ENCODE results near the gene ODAM. TPM values are rescaled to one million over a fixed set of nuclear protein-coding genes. Genes with fewer than 3 reads are reported as not detected.

Gene ODAM
- 1 to 10 TPM in 1 of 4 donors, not detected in 3; 1.1 TPM for total RNA-seq

- TF ChIP-seq EP300 (IDR thresholded peaks at IDR 0.05): no peak
- no peak for TF ChIP-seq CTCF (IDR thresholded peaks at IDR 0.05)
- TF ChIP-seq POLR2A (IDR thresholded peaks at IDR 0.05): no peak
- no peak for TF ChIP-seq POLR2AphosphoS5 (IDR thresholded peaks at IDR 0.05)
- no peaks in the 10 kb centered on the region for H3K9me3 ChIP-seq
- H3K27me3 ChIP-seq: no peaks in the 10 kb centered on the region
- H3K36me3 ChIP-seq: no peaks in the 10 kb centered on the region
- 54 to 94% methylated on average over 1 of the region's 1 CpG for WGBS, 2 donors (ENCODE audit: low coverage in 1 of 2)
- no peaks in the 10 kb centered on the region for H3K4me1 ChIP-seq
- no peak within 1 kb of the TSS for H3K4me3 ChIP-seq
- no peak within 1 kb of the TSS for H3K27ac ChIP-seq
- ATAC-seq: no peak
These were observed at the start of gene ODAM for GRCh38 chr4:70195425-70195824. TSS of gene ODAM (plus strand) at chr4:70195725. CDS start at chr4:70196544, 819 bp downstream.

GRCh38 chr4:70151271-70151670 lies 44.3 kb upstream of the ODAM start:
- H3K36me3 ChIP-seq: no peaks in the 10 kb centered on the region
- no peak overlapping the region for H3K27ac ChIP-seq
- H3K9me3 ChIP-seq: no peaks in the 10 kb centered on the region
- WGBS, 2 donors (ENCODE audit: low coverage in 1 of 2): 21 to 23% methylated on average over 3 of the region's 3 CpGs
- no peaks in the 10 kb centered on the region for H3K27me3 ChIP-seq
- H3K4me3 ChIP-seq: no peak overlapping the region
- H3K4me1 ChIP-seq: no peaks in the 10 kb centered on the region
- ATAC-seq: no peak
- no peak for TF ChIP-seq POLR2AphosphoS5 (IDR thresholded peaks at IDR 0.05)
- no peak for TF ChIP-seq EP300 (IDR thresholded peaks at IDR 0.05)
- no peak for TF ChIP-seq CTCF (IDR thresholded peaks at IDR 0.05)
- TF ChIP-seq POLR2A (IDR thresholded peaks at IDR 0.05): no peak

GRCh38 chr4:70152088-70152487 lies 43.4 kb upstream of the ODAM start:
- no peak for TF ChIP-seq EP300 (IDR thresholded peaks at IDR 0.05)
- no peak for TF ChIP-seq POLR2A (IDR thresholded peaks at IDR 0.05)
- TF ChIP-seq CTCF (IDR thresholded peaks at IDR 0.05): no peak
- TF ChIP-seq POLR2AphosphoS5 (IDR thresholded peaks at IDR 0.05): no peak
- Histone ChIP-seq H3K4me3 (no peak overlapping the region), H3K9me3 (no peaks in the 10 kb centered on the region), H3K36me3 (no peaks in the 10 kb centered on the region), H3K27ac (no peak overlapping the region), H3K27me3 (no peaks in the 10 kb centered on the region), H3K4me1 (no peaks in the 10 kb centered on the region)
- no peak for ATAC-seq
- 83 to 89% methylated on average over 2 of the region's 2 CpGs for WGBS, 2 donors (ENCODE audit: low coverage in 1 of 2)

GRCh38 chr4:70153937-70154336 lies 41.6 kb upstream of the ODAM start, which contains the start of gene PRR27:
TSS of gene PRR27 (plus strand) at chr4:70154237. CDS start at chr4:70154376, 139 bp downstream.
- H3K4me1 ChIP-seq: no peaks in the 10 kb centered on the region
- TF ChIP-seq EP300 (IDR thresholded peaks at IDR 0.05): no peak
- no peak for TF ChIP-seq CTCF (IDR thresholded peaks at IDR 0.05)
- no peak for TF ChIP-seq POLR2AphosphoS5 (IDR thresholded peaks at IDR 0.05)
- TF ChIP-seq POLR2A (IDR thresholded peaks at IDR 0.05): no peak
- no peak within 1 kb of the TSS for H3K4me3 ChIP-seq
- no peak for ATAC-seq
- H3K36me3 ChIP-seq: no peaks in the 10 kb centered on the region
- WGBS, 2 donors (ENCODE audit: low coverage in 1 of 2): 73 to 82% methylated on average over 3 of the region's 3 CpGs
- no peaks in the 10 kb centered on the region for H3K9me3 ChIP-seq
- no peaks in the 10 kb centered on the region for H3K27me3 ChIP-seq
- no peak within 1 kb of the TSS for H3K27ac ChIP-seq

- TF ChIP-seq CTCF (IDR thresholded peaks at IDR 0.05): no peak
- no peak for TF ChIP-seq POLR2A (IDR thresholded peaks at IDR 0.05)
- no peak for TF ChIP-seq EP300 (IDR thresholded peaks at IDR 0.05)
- TF ChIP-seq POLR2AphosphoS5 (IDR thresholded peaks at IDR 0.05): no peak
- Histone ChIP-seq H3K27ac (no peak overlapping the region), H3K9me3 (no peaks in the 10 kb centered on the region)
These were observed 36.9 kb upstream of the ODAM start for GRCh38 chr4:70158576-70158975.

More at GRCh38 chr4:70158576-70158975, 36.9 kb upstream of the ODAM start:
- Histone ChIP-seq H3K4me3 (no peak overlapping the region), H3K4me1 (no peaks in the 10 kb centered on the region), H3K36me3 (no peaks in the 10 kb centered on the region), H3K27me3 (no peaks in the 10 kb centered on the region)
- 60% methylated on average over 2 of the region's 2 CpGs; no CpG with 5 or more reads in 1 of the 2 donors for WGBS, 2 donors (ENCODE audit: low coverage in 1 of 2)
- ATAC-seq: no peak
